Measurements from ENCODE around the gene NRXN3. TPM values are rescaled to one million over a fixed set of nuclear protein-coding genes. Genes with fewer than 3 reads are reported as not detected.

Gene NRXN3
- total RNA-seq, 1 donor from 2014 or later, result 11.4 TPM

- Mint-ChIP-seq H3K4me3 (no peak overlapping the region), H3K36me3 (no peaks in the 10 kb centered on the region), H3K4me1 (peaks cover 6% of the 10 kb centered on the region), H3K9me3 (no peaks in the 10 kb centered on the region), H3K27me3 (ENCODE audit: low read depth) (peaks cover 9% of the 10 kb centered on the region), H3K27ac (no peak overlapping the region)
- no peak for DNase-seq (ENCODE audit: low spot score in 2 of 2, unreplicated experiment in 2 of 2)
- no peak for TF ChIP-seq CTCF (IDR thresholded peaks at IDR 0.05; ENCODE audit: unreplicated experiment)
These were observed 84.8 kb downstream of the NRXN3 start for GRCh38 chr14:78254911-78255461.

- no peak for TF ChIP-seq CTCF (IDR thresholded peaks at IDR 0.05; ENCODE audit: unreplicated experiment)
- no peak overlapping the region for H3K4me3 Mint-ChIP-seq
- H3K9me3 Mint-ChIP-seq, result no peaks in the 10 kb centered on the region
- no peaks in the 10 kb centered on the region for H3K36me3 Mint-ChIP-seq
- peaks cover 6% of the 10 kb centered on the region for H3K4me1 Mint-ChIP-seq
- H3K27me3 Mint-ChIP-seq (ENCODE audit: low read depth), result peaks cover 20% of the 10 kb centered on the region
- no peak for DNase-seq (ENCODE audit: low spot score in 2 of 2, unreplicated experiment in 2 of 2)
- H3K27ac Mint-ChIP-seq, result no peak overlapping the region
These were observed 89.7 kb downstream of the NRXN3 start for GRCh38 chr14:78259831-78260230.

GRCh38 chr14:78278464-78279250, 108.5 kb downstream of the NRXN3 start:
- Mint-ChIP-seq H3K27ac (no peak overlapping the region), H3K27me3 (ENCODE audit: low read depth) (peaks cover 43% of the 10 kb centered on the region), H3K9me3 (no peaks in the 10 kb centered on the region), H3K36me3 (no peaks in the 10 kb centered on the region), H3K4me3 (no peak overlapping the region), H3K4me1 (no peaks in the 10 kb centered on the region)
- no peak for DNase-seq (ENCODE audit: low spot score in 2 of 2, unreplicated experiment in 2 of 2)
- TF ChIP-seq CTCF (IDR thresholded peaks at IDR 0.05; ENCODE audit: unreplicated experiment), result no peak

GRCh38 chr14:78282437-78282836, 112.3 kb downstream of the NRXN3 start:
- Mint-ChIP-seq H3K27ac (no peak overlapping the region), H3K36me3 (no peaks in the 10 kb centered on the region), H3K4me1 (no peaks in the 10 kb centered on the region), H3K9me3 (no peaks in the 10 kb centered on the region), H3K27me3 (ENCODE audit: low read depth) (peaks cover 14% of the 10 kb centered on the region), H3K4me3 (no peak overlapping the region)
- DNase-seq (ENCODE audit: low spot score in 2 of 2, unreplicated experiment in 2 of 2), result no peak
- no peak for TF ChIP-seq CTCF (IDR thresholded peaks at IDR 0.05; ENCODE audit: unreplicated experiment)

- Mint-ChIP-seq H3K4me3 (no peak overlapping the region), H3K4me1 (no peaks in the 10 kb centered on the region), H3K9me3 (no peaks in the 10 kb centered on the region), H3K36me3 (no peaks in the 10 kb centered on the region), H3K27ac (no peak overlapping the region), H3K27me3 (ENCODE audit: low read depth) (peaks cover 2% of the 10 kb centered on the region)
- TF ChIP-seq CTCF (IDR thresholded peaks at IDR 0.05; ENCODE audit: unreplicated experiment), result no peak
- DNase-seq (ENCODE audit: low spot score in 2 of 2, unreplicated experiment in 2 of 2), result no peak
These were observed 116.0 kb downstream of the NRXN3 start for GRCh38 chr14:78286210-78286609.

All from mesothelial cell of epicardium (in vitro differentiated cells).